Psoas muscle (tissue), 8 donors: ENCODE measurements around the gene FRRS1L. TPM values are rescaled to one million over a fixed set of nuclear protein-coding genes. Genes with fewer than 3 reads are reported as not detected.

Experiments used
- ATAC-seq, 4 donors: fragments of 200-7000 bp; cut with Tn5 transposase; one replicate each; pipeline ENCODE4 v1.9.1; 2020; ENCODE audit warnings: moderate library complexity in 3 of 4, mild to moderate bottlenecking in 2 of 4
- DNase-seq, 2 donors: peaks; one replicate each; pipeline ENCODE4 v3.0.0-alpha.2; 2020
- H3K27ac ChIP-seq: fragments of 200-600 bp; one replicate; pipeline ENCODE4 v1.8.0; 2022
- H3K27me3 ChIP-seq, 3 donors: fragments of 200-600 bp in 1 of 3; one replicate each; pipeline versions ENCODE4 v1.6.1 to v1.8.0; 2013 to 2022; ENCODE audit warnings: low read length in 2 of 3, mild to moderate bottlenecking in 2 of 3, moderate library complexity in 1 of 3; ENCODE audit not compliant: insufficient read depth in 3 of 3
- H3K36me3 ChIP-seq, 2 donors: fragments of 200-600 bp in 1 of 2; one replicate each; pipeline versions ENCODE4 v1.6.1 to v1.8.0; 2013 to 2022; ENCODE audit warnings: low read depth in 1 of 2, mild to moderate bottlenecking in 1 of 2, moderate library complexity in 1 of 2; ENCODE audit not compliant: insufficient read depth in 1 of 2
- H3K4me1 ChIP-seq: fragments of 200-600 bp; one replicate; pipeline ENCODE4 v1.8.0; 2022
- H3K4me3 ChIP-seq: fragments of 200-600 bp; one replicate; pipeline ENCODE4 v1.8.0; 2022; ENCODE audit warnings: mild to moderate bottlenecking
- H3K9me3 ChIP-seq: fragments of 200-600 bp; one replicate; pipeline ENCODE4 v1.8.0; 2022
- CTCF ChIP-seq: fragments of 200-600 bp; IDR thresholded peaks from one replicate; pipeline ENCODE4 v1.8.0; 2022; ENCODE audit warnings: antibody characterized with exemption
- WGBS, 3 donors: extraction: QIAGEN DNeasy Blood & Tissue Kit; methylation state at CpG; one replicate each; pipeline versions ENCODE4 v1.1.6 to v1.1.7; 2013; 5-methylcytosine and 5-hydroxymethylcytosine counted together
- intact Hi-C, 2 donors: fragments of 100-400 bp; cut with DNase I; formaldehyde crosslinking; loops; one replicate each; pipeline versions ENCODE4 v1.11.0 to v1.14.2; 2022
- polyA plus RNA-seq, 3 donors: library from polyadenylated mRNA; stranded (reverse); fragments of 200-250 nt; gene quantifications; one replicate each; pipeline ENCODE4 v1.2.3, GENCODE V29; 2013
- total RNA-seq, 4 donors: library from RNA; stranded (reverse); fragmentation: NEBNext Ultra II Directional in 2 of 4; extraction: Animal tissue kit (Norgen Biotek cat#: 25700) in 2 of 4; gene quantifications; one replicate each; pipeline versions ENCODE4 v1.2.1 to v1.2.4, GENCODE V29; 2021 to 2023
- donor health status: healthy with polysubstance abuse.
- donor health status: DM: no; HTN: no; CAD: no; lungs with moderate emphysema.
- donor health status: Bipolar disorder and iron deficiency.
- donor health status: healthy.
- donor health status: DM: yes; HTN: yes; CAD: no.
- donor health status: DM: no; HTN: no; CAD: no.
- donor health status: DM: no; HTN: no; CAD: no.
- donor health status: DM: yes; HTN: yes; CAD: no.

FRRS1L gene
- total and polyA plus RNA-seq, 7 donors = under 0.01 to 0.04 (median 0.01) TPM; not detected in 4

DNA sequence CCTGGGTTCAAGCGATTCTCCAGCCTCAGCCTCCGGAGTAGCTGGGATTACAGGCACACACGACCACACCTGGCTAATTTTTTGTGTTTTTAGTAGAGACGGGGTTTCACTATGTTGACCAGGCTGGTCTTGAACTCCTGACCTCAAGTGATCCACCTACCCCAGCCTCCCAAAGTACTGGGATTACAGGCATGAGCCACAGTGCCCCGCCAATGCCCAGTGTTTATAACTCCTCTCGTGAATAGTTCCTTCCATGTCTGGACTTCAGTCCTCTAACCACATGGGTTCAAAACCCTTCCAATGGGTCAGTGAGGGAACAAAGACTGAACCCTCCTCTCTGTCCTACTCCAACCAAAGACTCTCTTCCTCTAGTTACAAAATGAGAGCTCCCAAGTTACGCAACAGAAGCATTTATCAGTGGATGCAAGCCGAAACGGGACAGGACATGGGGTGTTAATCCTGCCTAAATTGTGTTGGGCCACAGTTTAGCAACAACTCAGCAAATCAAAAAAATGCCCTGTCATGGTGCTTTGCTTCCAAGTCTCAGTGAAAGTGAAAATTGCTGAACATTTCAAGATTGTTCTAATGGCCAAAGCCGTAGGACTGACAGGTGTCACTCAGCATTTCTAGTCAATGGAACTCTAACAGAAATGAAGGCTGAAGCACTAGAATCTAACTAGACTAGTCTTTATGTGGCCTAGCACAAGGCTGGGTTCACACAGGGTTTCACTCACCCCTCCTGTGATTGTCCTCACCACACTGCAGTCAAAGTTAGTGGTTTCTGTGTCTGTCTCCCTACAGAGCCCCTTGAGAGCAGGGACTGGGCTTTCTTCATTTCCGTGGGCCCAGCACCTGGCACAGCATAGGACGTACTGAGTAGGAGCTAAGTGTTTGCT is 44.1 kb downstream of the FRRS1L start:
- H3K27me3 ChIP-seq = no peaks in the 10 kb centered on the region
- no peak for DNase-seq
- intact Hi-C loops = no loop called here
- no peak for ATAC-seq
- H3K4me1 ChIP-seq = peaks cover 3% of the 10 kb centered on the region
- H3K9me3 ChIP-seq = no peaks in the 10 kb centered on the region
- no peak overlapping the region for H3K4me3 ChIP-seq
- WGBS, 3 donors = 73 to 81% (median 79%) methylated on average over 12 of the region's 12 CpGs
- H3K36me3 ChIP-seq = no peaks in the 10 kb centered on the region
- no peak overlapping the region for H3K27ac ChIP-seq
- no peak for TF ChIP-seq CTCF

- Histone ChIP-seq H3K9me3 (no peaks in the 10 kb centered on the region), H3K27ac (no peak overlapping the region), H3K4me3 (no peak overlapping the region), H3K36me3 (no peaks in the 10 kb centered on the region), H3K4me1 (peaks cover 18% of the 10 kb centered on the region), H3K27me3 (no peaks in the 10 kb centered on the region)
- no peak for ATAC-seq
- no peak for TF ChIP-seq CTCF
- 77 to 79% (median 78%) methylated on average over 11 of the region's 11 CpGs for WGBS, 3 donors
- intact Hi-C loops = no loop called here
- no peak for DNase-seq
Observed at GRCh38 chr9:109121232-109121796, 45.7 kb downstream of the FRRS1L start.

GRCh38 chr9:109120204-109120789 is 46.8 kb downstream of the FRRS1L start:
- WGBS, 3 donors = 29 to 31% (median 30%) methylated on average over 13 of the region's 13 CpGs
- H3K27me3 ChIP-seq = no peaks in the 10 kb centered on the region
- no peaks in the 10 kb centered on the region for H3K9me3 ChIP-seq
- ATAC-seq = no peak
- intact Hi-C loops = no loop called here
- no peaks in the 10 kb centered on the region for H3K36me3 ChIP-seq
- TF ChIP-seq CTCF = no peak
- H3K27ac ChIP-seq = no peak overlapping the region
- peak overlapping the region; percentile 41 for H3K4me3 ChIP-seq
- DNase-seq = no peak
- H3K4me1 ChIP-seq = peaks cover 29% of the 10 kb centered on the region

GRCh38 chr9:109119439-109120203 is 47.4 kb downstream of the FRRS1L start, which contains the start of gene TMEM245:
Gene TMEM245 (minus strand): TSS chr9:109119947. CDS start chr9:109119913, 34 bp downstream.
- DNase-seq = peak; percentile 96 to 98
- peak; percentile 93 to 98 (median 95) for ATAC-seq

More at GRCh38 chr9:109119439-109120203, 47.4 kb downstream of the FRRS1L start, which contains the start of gene TMEM245:
- H3K36me3 ChIP-seq = no peaks in the 10 kb centered on the region
- H3K9me3 ChIP-seq = no peaks in the 10 kb centered on the region
- H3K27ac ChIP-seq = peak within 1 kb of the TSS; percentile 86
- no peaks in the 10 kb centered on the region for H3K27me3 ChIP-seq
- no peak for TF ChIP-seq CTCF
- 0 to 1% (median 0%) methylated on average over 68 to 88 of the region's 88 CpGs for WGBS, 3 donors
- H3K4me1 ChIP-seq = peaks cover 35% of the 10 kb centered on the region
- intact Hi-C loops = no loop called here
- H3K4me3 ChIP-seq = peak within 1 kb of the TSS; percentile 89
